Measurements from ENCODE around the gene CLDN8. TPM values are rescaled to one million over a fixed set of nuclear protein-coding genes. Genes with fewer than 3 reads are reported as not detected.

CLDN8 gene
- total RNA-seq, 1 experiment from 2014 or later: not detected

DNA sequence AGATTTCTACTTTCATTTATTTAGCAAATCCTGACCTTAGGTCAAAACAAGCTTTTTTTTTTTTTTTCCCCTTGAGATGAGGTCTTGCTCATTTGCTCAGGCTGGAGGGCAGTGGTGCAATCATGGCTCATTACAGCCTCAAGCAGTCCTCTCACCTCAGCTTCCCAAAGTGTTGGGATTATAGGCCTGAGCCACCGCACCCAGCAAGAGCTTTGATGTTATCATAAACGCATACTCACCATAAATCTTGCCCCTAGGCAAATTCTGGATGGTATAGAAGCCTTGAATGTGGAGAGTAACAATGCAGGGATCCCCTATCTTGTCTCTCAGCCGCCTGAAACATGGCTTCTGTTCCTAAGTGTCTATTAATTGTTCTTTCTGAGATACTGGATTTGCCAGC is 24.8 kb upstream of the CLDN8 start:
- intact Hi-C loops (cut with micrococcal nuclease; ENCODE audit: unreplicated experiment): no loop called here
- CTCF ChIA-PET: no interaction called here

DNA sequence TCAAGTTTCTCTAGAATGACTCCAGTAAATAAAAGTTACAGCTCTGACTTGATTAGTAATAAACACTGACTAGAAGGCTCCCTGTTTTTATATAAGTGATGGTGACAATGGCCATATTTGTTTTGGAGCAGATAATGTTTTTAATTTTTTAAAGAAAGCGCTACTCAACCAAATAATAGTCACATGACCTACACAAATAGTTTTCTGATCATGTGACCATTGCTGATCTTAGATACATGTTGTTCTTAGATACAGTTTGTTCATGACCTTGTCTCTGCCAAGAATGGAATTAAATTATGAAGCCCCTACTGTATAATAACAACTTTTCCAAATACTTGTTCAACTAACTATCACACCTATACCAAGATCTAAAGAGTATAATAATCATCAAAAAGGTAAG is 22.3 kb upstream of the CLDN8 start:
- ChIA-PET CTCF (no interaction called here), POLR2A (no interaction called here)
- no peaks in the 10 kb centered on the region for H3K9me3 Mint-ChIP-seq (ENCODE audit: unreplicated experiment)
- no peaks in the 10 kb centered on the region for H3K4me1 Mint-ChIP-seq (ENCODE audit: low read depth, unreplicated experiment)
- H3K4me3 Mint-ChIP-seq (ENCODE audit: unreplicated experiment): no peak overlapping the region
- no peaks in the 10 kb centered on the region for H3K27me3 Mint-ChIP-seq (ENCODE audit: insufficient read depth, unreplicated experiment)
- TF ChIP-seq, protein P1, sequence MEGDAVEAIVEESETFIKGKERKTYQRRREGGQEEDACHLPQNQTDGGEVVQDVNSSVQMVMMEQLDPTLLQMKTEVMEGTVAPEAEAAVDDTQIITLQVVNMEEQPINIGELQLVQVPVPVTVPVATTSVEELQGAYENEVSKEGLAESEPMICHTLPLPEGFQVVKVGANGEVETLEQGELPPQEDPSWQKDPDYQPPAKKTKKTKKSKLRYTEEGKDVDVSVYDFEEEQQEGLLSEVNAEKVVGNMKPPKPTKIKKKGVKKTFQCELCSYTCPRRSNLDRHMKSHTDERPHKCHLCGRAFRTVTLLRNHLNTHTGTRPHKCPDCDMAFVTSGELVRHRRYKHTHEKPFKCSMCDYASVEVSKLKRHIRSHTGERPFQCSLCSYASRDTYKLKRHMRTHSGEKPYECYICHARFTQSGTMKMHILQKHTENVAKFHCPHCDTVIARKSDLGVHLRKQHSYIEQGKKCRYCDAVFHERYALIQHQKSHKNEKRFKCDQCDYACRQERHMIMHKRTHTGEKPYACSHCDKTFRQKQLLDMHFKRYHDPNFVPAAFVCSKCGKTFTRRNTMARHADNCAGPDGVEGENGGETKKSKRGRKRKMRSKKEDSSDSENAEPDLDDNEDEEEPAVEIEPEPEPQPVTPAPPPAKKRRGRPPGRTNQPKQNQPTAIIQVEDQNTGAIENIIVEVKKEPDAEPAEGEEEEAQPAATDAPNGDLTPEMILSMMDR (IDR thresholded peaks at IDR 0.05; ENCODE audit: insufficient read depth in 1 of 2, low read depth in 1 of 2, low read length in 1 of 2, severe bottlenecking in 1 of 2, unreplicated experiment in 1 of 2): no peak
- no peak overlapping the region for H3K27ac Mint-ChIP-seq (ENCODE audit: unreplicated experiment)
- Histone ChIP-seq H3K4me3 (ENCODE audit: low read depth, low read length) (no peak overlapping the region), H3K4me1 (no peaks in the 10 kb centered on the region), H3K27me3 (replicated peaks; ENCODE audit: control insufficient read depth, insufficient read depth, low read length) (no peaks in the 10 kb centered on the region), H3K9me3 (no peaks in the 10 kb centered on the region), H3K36me3 (ENCODE audit: control insufficient read depth, insufficient read depth, low read length) (no peaks in the 10 kb centered on the region)
- no peak for DNase-seq
- no TSS peak for BruUV-seq (replicated peaks)
- intact Hi-C loops (cut with micrococcal nuclease; ENCODE audit: unreplicated experiment): no loop called here
- H3K36me3 Mint-ChIP-seq (ENCODE audit: insufficient read depth, unreplicated experiment): no peaks in the 10 kb centered on the region

More for the DNA sequence above, 24.8 kb upstream of the CLDN8 start:
- TF ChIP-seq, protein P1 (IDR thresholded peaks at IDR 0.05; ENCODE audit: insufficient read depth in 1 of 2, low read depth in 1 of 2, low read length in 1 of 2, severe bottlenecking in 1 of 2, unreplicated experiment in 1 of 2): no peak
- Mint-ChIP-seq H3K4me1 (ENCODE audit: low read depth, unreplicated experiment) (no peaks in the 10 kb centered on the region), H3K4me3 (ENCODE audit: unreplicated experiment) (no peak overlapping the region), H3K36me3 (ENCODE audit: insufficient read depth, unreplicated experiment) (no peaks in the 10 kb centered on the region), H3K27me3 (ENCODE audit: insufficient read depth, unreplicated experiment) (no peaks in the 10 kb centered on the region), H3K27ac (ENCODE audit: unreplicated experiment) (no peak overlapping the region), H3K9me3 (ENCODE audit: unreplicated experiment) (no peaks in the 10 kb centered on the region)
- Histone ChIP-seq H3K4me3 (ENCODE audit: low read depth, low read length) (no peak overlapping the region), H3K9me3 (no peaks in the 10 kb centered on the region), H3K4me1 (peaks cover 9% of the 10 kb centered on the region; the same call in 1 of the 2 replicates), H3K27me3 (replicated peaks; ENCODE audit: control insufficient read depth, insufficient read depth, low read length) (no peaks in the 10 kb centered on the region), H3K36me3 (ENCODE audit: control insufficient read depth, insufficient read depth, low read length) (no peaks in the 10 kb centered on the region)
- BruUV-seq (replicated peaks): no TSS peak
- POLR2A ChIA-PET: no interaction called here
- no peak for DNase-seq

DNA sequence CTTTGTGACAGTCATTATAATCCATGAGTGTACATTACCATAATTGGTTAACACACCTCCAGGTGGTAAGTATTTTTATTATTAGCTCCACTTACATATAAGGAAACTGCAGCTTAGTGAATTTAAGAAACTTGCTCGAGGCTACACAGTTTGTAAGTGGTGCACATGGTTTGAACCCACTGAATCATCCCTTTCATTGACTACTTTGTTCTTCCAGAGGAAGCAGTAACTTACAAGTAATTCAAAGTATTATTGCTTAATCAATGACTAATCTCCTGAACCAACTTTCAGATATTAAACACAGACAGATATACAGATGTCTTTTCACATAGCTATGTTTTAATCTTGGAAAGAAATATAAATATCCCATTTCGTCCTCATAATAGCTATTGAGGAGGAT is 18.7 kb upstream of the CLDN8 start:
- Mint-ChIP-seq H3K27ac (ENCODE audit: unreplicated experiment) (no peak overlapping the region), H3K4me1 (ENCODE audit: low read depth, unreplicated experiment) (no peaks in the 10 kb centered on the region), H3K27me3 (ENCODE audit: insufficient read depth, unreplicated experiment) (no peaks in the 10 kb centered on the region), H3K9me3 (ENCODE audit: unreplicated experiment) (no peaks in the 10 kb centered on the region), H3K4me3 (ENCODE audit: unreplicated experiment) (no peak overlapping the region), H3K36me3 (ENCODE audit: insufficient read depth, unreplicated experiment) (no peaks in the 10 kb centered on the region)
- intact Hi-C loops (cut with micrococcal nuclease; ENCODE audit: unreplicated experiment): no loop called here
- POLR2A ChIA-PET: no interaction called here
- CTCF ChIA-PET: no interaction called here
- Histone ChIP-seq H3K4me3 (ENCODE audit: low read depth, low read length) (no peak overlapping the region), H3K27me3 (replicated peaks; ENCODE audit: control insufficient read depth, insufficient read depth, low read length) (no peaks in the 10 kb centered on the region), H3K4me1 (no peaks in the 10 kb centered on the region), H3K9me3 (no peaks in the 10 kb centered on the region), H3K36me3 (ENCODE audit: control insufficient read depth, insufficient read depth, low read length) (no peaks in the 10 kb centered on the region)
- DNase-seq: no peak
- TF ChIP-seq, protein P1 (IDR thresholded peaks at IDR 0.05; ENCODE audit: insufficient read depth in 1 of 2, low read depth in 1 of 2, low read length in 1 of 2, severe bottlenecking in 1 of 2, unreplicated experiment in 1 of 2): no peak
- no TSS peak for BruUV-seq (replicated peaks)
